KMS-11 (cell line): Measurements from ENCODE around the gene SERPINA3.

ENCODE experiments used
- H2AFZ ChIP-seq: fragments of 200-600 bp; sonication (generic); 2 replicates; pipeline ENCODE4 v1.6.1; 2016; ENCODE audit warnings: antibody characterized with exemption, mixed run types, low read depth
- H3K27ac ChIP-seq: fragments of 200-600 bp; sonication (generic); 2 replicates; pipeline ENCODE4 v1.6.1; 2016; ENCODE audit warnings: mild to moderate bottlenecking, mixed run types
- H3K27me3 ChIP-seq: fragments of 200-600 bp; sonication (generic); 2 replicates; pipeline ENCODE4 v1.6.1; 2017; ENCODE audit warnings: mild to moderate bottlenecking, low read depth, mixed run types, moderate library complexity; ENCODE audit not compliant: insufficient read depth
- H3K36me3 ChIP-seq: fragments of 200-600 bp; sonication (generic); 2 replicates; pipeline ENCODE4 v1.6.1; 2017; ENCODE audit warnings: mild to moderate bottlenecking, mixed run types; ENCODE audit not compliant: insufficient read depth
- H3K4me1 ChIP-seq: fragments of 200-600 bp; sonication (generic); 2 replicates; pipeline ENCODE4 v1.6.1; 2016; ENCODE audit warnings: mild to moderate bottlenecking, low read depth, mixed run types; ENCODE audit not compliant: poor library complexity, severe bottlenecking
- H3K4me2 ChIP-seq: fragments of 200-600 bp; sonication (generic); 2 replicates; pipeline ENCODE4 v1.7.0; 2016; ENCODE audit warnings: mild to moderate bottlenecking, mixed run types
- H3K4me3 ChIP-seq: fragments of 200-600 bp; sonication (generic); IDR thresholded peaks from 2 replicates; pipeline ENCODE4 v1.6.1; 2017; ENCODE audit warnings: low read depth, low read length, mixed read lengths; ENCODE audit not compliant: insufficient read depth
- H3K79me2 ChIP-seq: fragments of 200-600 bp; sonication (generic); 2 replicates; pipeline ENCODE4 v1.6.1; 2016; ENCODE audit warnings: low read depth, mixed run types; ENCODE audit not compliant: insufficient read depth
- H3K9ac ChIP-seq: fragments of 200-600 bp; sonication (generic); 2 replicates; pipeline ENCODE4 v1.6.1; 2016; ENCODE audit warnings: mild to moderate bottlenecking, mixed run types
- H4K20me1 ChIP-seq: fragments of 200-600 bp; sonication (generic); 2 replicates; pipeline ENCODE4 v1.6.1; 2016; ENCODE audit warnings: mild to moderate bottlenecking, mixed run types; ENCODE audit not compliant: insufficient read depth
- CTCF ChIP-seq: fragments of 200-600 bp; sonication (generic); conservative IDR thresholded peaks from 2 replicates; pipeline ENCODE4 v1.6.1; 2017; ENCODE audit warnings: low read depth, mild to moderate bottlenecking, antibody characterized with exemption, low read length, moderate library complexity, mixed read lengths

Gene SERPINA3

GRCh38 chr14:94586635-94587034, 25.6 kb upstream of the SERPINA3 start:
- Histone ChIP-seq H3K27me3 (no peaks in the 10 kb centered on the region), H3K36me3 (no peaks in the 10 kb centered on the region), H3K4me1 (no peaks in the 10 kb centered on the region)

GRCh38 chr14:94588311-94588710, 23.9 kb upstream of the SERPINA3 start:
- no peaks in the 10 kb centered on the region for H4K20me1 ChIP-seq
- H3K27ac ChIP-seq: no peak overlapping the region
- no peak overlapping the region for H2AFZ ChIP-seq
- no peaks in the 10 kb centered on the region for H3K4me1 ChIP-seq
- H3K9ac ChIP-seq: no peak overlapping the region
- no peaks in the 10 kb centered on the region for H3K79me2 ChIP-seq
- H3K27me3 ChIP-seq: no peaks in the 10 kb centered on the region
- H3K4me3 ChIP-seq: no peak overlapping the region
- H3K4me2 ChIP-seq: no peak overlapping the region
- H3K36me3 ChIP-seq: no peaks in the 10 kb centered on the region
- no peak for TF ChIP-seq CTCF

More at GRCh38 chr14:94586635-94587034, 25.6 kb upstream of the SERPINA3 start:
- Histone ChIP-seq H3K4me2 (no peak overlapping the region), H4K20me1 (no peaks in the 10 kb centered on the region), H2AFZ (no peak overlapping the region), H3K27ac (no peak overlapping the region), H3K9ac (no peak overlapping the region), H3K4me3 (no peak overlapping the region), H3K79me2 (no peaks in the 10 kb centered on the region)
- no peak for TF ChIP-seq CTCF

GRCh38 chr14:94591073-94591472, 21.1 kb upstream of the SERPINA3 start:
- H3K4me1 ChIP-seq: no peaks in the 10 kb centered on the region
- no peaks in the 10 kb centered on the region for H3K36me3 ChIP-seq
- H3K4me2 ChIP-seq: no peak overlapping the region
- no peak overlapping the region for H3K9ac ChIP-seq
- no peaks in the 10 kb centered on the region for H4K20me1 ChIP-seq
- no peaks in the 10 kb centered on the region for H3K27me3 ChIP-seq
- H2AFZ ChIP-seq: no peak overlapping the region
- H3K79me2 ChIP-seq: no peaks in the 10 kb centered on the region
- no peak overlapping the region for H3K4me3 ChIP-seq
- no peak for TF ChIP-seq CTCF
- H3K27ac ChIP-seq: no peak overlapping the region

- no peak for TF ChIP-seq CTCF
- no peaks in the 10 kb centered on the region for H3K36me3 ChIP-seq
- no peaks in the 10 kb centered on the region for H4K20me1 ChIP-seq
- no peak overlapping the region for H2AFZ ChIP-seq
- H3K27ac ChIP-seq: no peak overlapping the region
- no peaks in the 10 kb centered on the region for H3K4me1 ChIP-seq
- H3K4me2 ChIP-seq: no peak overlapping the region
- no peaks in the 10 kb centered on the region for H3K27me3 ChIP-seq
- no peak overlapping the region for H3K9ac ChIP-seq
- no peaks in the 10 kb centered on the region for H3K79me2 ChIP-seq
- no peak overlapping the region for H3K4me3 ChIP-seq
Measured at GRCh38 chr14:94591871-94592270, 20.3 kb upstream of the SERPINA3 start.

GRCh38 chr14:94592457-94592856, 19.7 kb upstream of the SERPINA3 start:
- Histone ChIP-seq H3K4me2 (no peak overlapping the region), H4K20me1 (no peaks in the 10 kb centered on the region), H3K27me3 (no peaks in the 10 kb centered on the region), H3K79me2 (no peaks in the 10 kb centered on the region), H3K27ac (no peak overlapping the region), H2AFZ (no peak overlapping the region), H3K36me3 (no peaks in the 10 kb centered on the region), H3K4me3 (no peak overlapping the region), H3K4me1 (no peaks in the 10 kb centered on the region), H3K9ac (no peak overlapping the region)
- TF ChIP-seq CTCF: no peak
